ENCODE results near the gene NNT.

Gene NNT

GRCh38 chr5:43637416-43637815 lies 34.4 kb downstream of the NNT start:
- no peak overlapping the region for H3K27ac ChIP-seq (ENCODE audit: low read depth, low read length)
- H3K79me2 ChIP-seq (ENCODE audit: insufficient read depth, low read length) = peaks cover 16% of the 10 kb centered on the region
- H3K36me3 ChIP-seq (ENCODE audit: low read length) = peaks cover 24% of the 10 kb centered on the region; the same call in 1 of the 2 replicates
- H3K9me3 ChIP-seq (ENCODE audit: insufficient read depth, low read length) = no peaks in the 10 kb centered on the region
- peaks cover 3% of the 10 kb centered on the region; the same call in 1 of the 2 replicates for H3F3A ChIP-seq (ENCODE audit: insufficient read depth)
- H3K27me3 ChIP-seq (ENCODE audit: low read length) = no peaks in the 10 kb centered on the region
- no peaks in the 10 kb centered on the region for H4K20me1 ChIP-seq (ENCODE audit: low read depth, low read length)
- H3K4me3 ChIP-seq (ENCODE audit: insufficient read depth, low read length, poor library complexity, severe bottlenecking) = no peak overlapping the region
- H2AFZ ChIP-seq (ENCODE audit: low read depth, low read length, severe bottlenecking) = no peak overlapping the region
- H3K9ac ChIP-seq (ENCODE audit: low read length) = no peak overlapping the region
- H3K4me2 ChIP-seq (ENCODE audit: low read depth, low read length, poor library complexity, severe bottlenecking) = no peak overlapping the region
- H3K9me2 ChIP-seq (replicated peaks; ENCODE audit: insufficient read depth, low read length) = no peaks in the 10 kb centered on the region
- no peak for TF ChIP-seq EZH2phosphoT487 (conservative IDR thresholded peaks at IDR 0.05; ENCODE audit: low read length)
- TF ChIP-seq CTCF (IDR thresholded peaks at IDR 0.05; ENCODE audit: insufficient read depth, low read length, poor library complexity, severe bottlenecking) = no peak

GRCh38 chr5:43638107-43638506 lies 35.1 kb downstream of the NNT start:
- no peak overlapping the region for H3K9ac ChIP-seq (ENCODE audit: low read length)
- TF ChIP-seq EZH2phosphoT487 (conservative IDR thresholded peaks at IDR 0.05; ENCODE audit: low read length) = no peak
- TF ChIP-seq CTCF (IDR thresholded peaks at IDR 0.05; ENCODE audit: insufficient read depth, low read length, poor library complexity, severe bottlenecking) = no peak
- peaks cover 11% of the 10 kb centered on the region; the same call in 1 of the 2 replicates for H3K79me2 ChIP-seq (ENCODE audit: insufficient read depth, low read length)
- H3K36me3 ChIP-seq (ENCODE audit: low read length) = peaks cover 22% of the 10 kb centered on the region; the same call in 1 of the 2 replicates
- no peak overlapping the region for H3K4me2 ChIP-seq (ENCODE audit: low read depth, low read length, poor library complexity, severe bottlenecking)
- peaks cover 3% of the 10 kb centered on the region; the same call in 1 of the 2 replicates for H3F3A ChIP-seq (ENCODE audit: insufficient read depth)
- no peak overlapping the region for H2AFZ ChIP-seq (ENCODE audit: low read depth, low read length, severe bottlenecking)
- no peaks in the 10 kb centered on the region for H4K20me1 ChIP-seq (ENCODE audit: low read depth, low read length)
- H3K9me3 ChIP-seq (ENCODE audit: insufficient read depth, low read length) = no peaks in the 10 kb centered on the region
- H3K27me3 ChIP-seq (ENCODE audit: low read length) = no peaks in the 10 kb centered on the region
- H3K9me2 ChIP-seq (replicated peaks; ENCODE audit: insufficient read depth, low read length) = no peaks in the 10 kb centered on the region
- no peak overlapping the region for H3K27ac ChIP-seq (ENCODE audit: low read depth, low read length)
- H3K4me3 ChIP-seq (ENCODE audit: insufficient read depth, low read length, poor library complexity, severe bottlenecking) = no peak overlapping the region

GRCh38 chr5:43638546-43638945 lies 35.6 kb downstream of the NNT start:
- Histone ChIP-seq H3K27ac (ENCODE audit: low read depth, low read length) (no peak overlapping the region), H4K20me1 (ENCODE audit: low read depth, low read length) (no peaks in the 10 kb centered on the region), H3K36me3 (ENCODE audit: low read length) (peaks cover 22% of the 10 kb centered on the region; the same call in 1 of the 2 replicates), H3K9me3 (ENCODE audit: insufficient read depth, low read length) (no peaks in the 10 kb centered on the region), H3K4me3 (ENCODE audit: insufficient read depth, low read length, poor library complexity, severe bottlenecking) (no peak overlapping the region), H3K9ac (ENCODE audit: low read length) (no peak overlapping the region), H3K79me2 (ENCODE audit: insufficient read depth, low read length) (peaks cover 7% of the 10 kb centered on the region; the same call in 1 of the 2 replicates), H3K27me3 (ENCODE audit: low read length) (no peaks in the 10 kb centered on the region), H3K4me2 (ENCODE audit: low read depth, low read length, poor library complexity, severe bottlenecking) (no peak overlapping the region), H3K9me2 (replicated peaks; ENCODE audit: insufficient read depth, low read length) (no peaks in the 10 kb centered on the region), H2AFZ (ENCODE audit: low read depth, low read length, severe bottlenecking) (no peak overlapping the region), H3F3A (ENCODE audit: insufficient read depth) (peaks cover 3% of the 10 kb centered on the region; the same call in 1 of the 2 replicates)
- TF ChIP-seq CTCF (IDR thresholded peaks at IDR 0.05; ENCODE audit: insufficient read depth, low read length, poor library complexity, severe bottlenecking) = no peak
- TF ChIP-seq EZH2phosphoT487 (conservative IDR thresholded peaks at IDR 0.05; ENCODE audit: low read length) = no peak

All from SU-DHL-6 (cell line).